Measurements from ENCODE around the gene RPL22.
"Not testable (repeated sequence)": the region's sequence is repeated elsewhere in the genome, so short reads cannot be mapped to it uniquely, and the experiment has no call there.

RPL22 gene

DNA sequence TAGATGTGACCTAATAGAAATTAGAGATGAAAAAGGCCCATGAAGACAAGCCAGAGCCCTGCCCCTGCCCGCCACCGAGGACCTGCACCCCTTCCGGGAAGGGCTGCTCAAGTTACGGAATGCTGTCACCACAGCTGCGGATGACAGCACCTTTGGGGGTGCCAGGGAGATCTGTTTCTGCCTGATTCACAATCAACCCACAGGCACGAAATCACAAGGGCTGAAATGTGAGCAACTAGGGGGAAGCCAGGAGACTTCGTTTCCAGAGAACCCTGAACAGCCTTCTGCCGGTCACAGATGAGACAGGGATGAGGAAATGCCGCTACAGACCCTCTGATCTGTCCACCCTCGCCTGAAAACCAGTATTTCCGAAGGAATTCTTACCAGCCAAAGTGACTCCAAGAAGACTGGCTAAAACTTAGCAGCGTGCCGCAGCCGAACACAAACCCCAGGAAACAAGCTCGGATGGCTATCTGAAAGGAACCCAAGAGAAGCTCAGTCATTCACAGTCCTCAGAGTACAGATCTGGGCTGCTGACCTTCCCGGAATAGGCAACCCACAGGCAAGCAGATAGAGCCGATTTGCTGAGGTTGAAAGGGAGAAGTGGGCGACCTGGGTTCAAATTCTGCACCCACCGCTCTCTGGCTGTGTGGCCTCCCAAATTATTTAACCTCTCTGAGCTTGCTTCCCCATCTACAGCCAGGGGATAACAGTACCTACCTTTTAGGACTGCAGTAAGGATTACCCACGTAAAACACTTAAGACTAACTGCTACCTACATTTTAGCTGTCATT lies 35.3 kb upstream of the RPL22 start:
- DNase-seq (ENCODE audit: low read depth in 1 of 2, low spot score in 1 of 2): no peak

DNA sequence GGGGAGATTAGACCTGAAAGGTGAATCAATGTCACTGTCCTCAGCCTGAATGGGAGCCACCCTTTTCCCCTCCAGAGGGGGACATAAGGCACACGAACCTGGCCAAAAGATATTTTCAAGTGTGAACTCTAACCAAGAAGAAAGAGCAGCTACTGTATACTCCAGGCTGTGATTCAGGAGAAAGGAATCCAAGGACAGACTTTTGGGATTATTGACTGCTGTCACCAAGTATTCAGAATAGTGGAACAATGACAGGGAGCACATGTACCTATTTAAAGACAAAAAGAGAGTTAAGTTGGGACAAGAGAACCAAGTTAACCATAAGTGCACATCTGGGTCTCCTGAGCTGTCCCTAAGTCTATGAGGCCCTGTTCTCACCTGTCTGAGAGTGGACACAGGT lies 34.0 kb upstream of the RPL22 start:
- DNase-seq (ENCODE audit: low read depth in 1 of 2, low spot score in 1 of 2): no peak

DNA sequence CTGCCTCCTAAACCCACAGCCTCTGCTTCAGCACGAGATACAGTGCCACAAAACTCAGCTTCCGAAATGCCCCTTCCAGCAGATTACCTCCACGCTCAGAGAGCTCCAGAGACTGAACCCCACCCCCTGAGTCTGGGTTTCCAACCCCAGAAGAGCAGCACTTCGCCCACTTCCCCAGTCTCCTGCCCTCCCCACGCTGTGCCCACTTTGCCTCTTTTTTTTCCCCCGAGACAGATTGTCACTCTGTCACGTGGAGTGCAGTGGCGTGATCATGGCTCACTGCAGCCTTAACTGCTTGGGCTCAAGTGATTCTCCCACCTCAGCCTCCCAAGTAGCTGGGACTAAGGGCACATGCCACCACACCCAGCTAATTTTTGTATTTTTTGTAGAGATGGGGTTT lies 26.3 kb upstream of the RPL22 start:
- DNase-seq (ENCODE audit: low read depth in 1 of 2, low spot score in 1 of 2): no peak

DNA sequence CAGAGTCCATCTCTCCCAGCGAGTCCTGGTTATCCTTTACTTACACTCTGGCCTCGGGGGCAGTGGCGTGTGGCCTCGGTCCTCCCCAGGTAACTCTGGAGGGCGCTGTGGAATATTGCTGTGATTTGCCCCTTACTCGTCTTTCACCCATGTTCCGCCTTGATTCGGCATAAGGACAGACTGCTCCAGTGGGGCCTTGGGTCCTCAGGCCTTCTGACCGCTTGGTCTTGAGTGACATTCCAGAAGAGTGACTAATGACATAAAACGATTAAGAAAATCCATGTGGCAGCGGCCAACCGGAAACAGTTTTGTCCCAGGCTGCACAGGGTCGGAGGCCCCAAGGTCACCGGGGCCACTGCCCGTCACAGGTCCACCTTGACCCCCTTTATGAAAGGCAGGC lies 25.3 kb upstream of the RPL22 start:
- DNase-seq (ENCODE audit: low read depth in 1 of 2, low spot score in 1 of 2): no peak

DNA sequence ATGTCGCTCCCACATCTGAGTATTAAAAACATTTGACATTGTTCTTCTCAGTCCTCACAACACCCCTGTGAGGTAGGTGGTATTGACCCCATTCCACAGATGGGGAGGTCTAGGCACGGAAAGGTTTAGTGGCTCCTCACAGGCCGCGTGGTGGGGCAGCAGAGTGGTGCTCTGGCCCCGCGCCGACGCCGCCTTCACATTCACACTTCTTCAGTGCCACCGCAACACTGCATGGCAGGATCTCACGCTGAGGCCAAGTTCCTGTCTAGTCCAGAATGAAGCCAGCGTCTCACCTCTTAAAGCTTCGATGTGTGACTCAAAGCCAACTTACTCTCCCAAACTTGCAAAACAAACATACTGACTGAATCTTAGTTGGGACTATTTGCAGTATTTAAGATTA lies 24.2 kb upstream of the RPL22 start:
- DNase-seq (ENCODE audit: low read depth in 1 of 2, low spot score in 1 of 2): no peak

DNA sequence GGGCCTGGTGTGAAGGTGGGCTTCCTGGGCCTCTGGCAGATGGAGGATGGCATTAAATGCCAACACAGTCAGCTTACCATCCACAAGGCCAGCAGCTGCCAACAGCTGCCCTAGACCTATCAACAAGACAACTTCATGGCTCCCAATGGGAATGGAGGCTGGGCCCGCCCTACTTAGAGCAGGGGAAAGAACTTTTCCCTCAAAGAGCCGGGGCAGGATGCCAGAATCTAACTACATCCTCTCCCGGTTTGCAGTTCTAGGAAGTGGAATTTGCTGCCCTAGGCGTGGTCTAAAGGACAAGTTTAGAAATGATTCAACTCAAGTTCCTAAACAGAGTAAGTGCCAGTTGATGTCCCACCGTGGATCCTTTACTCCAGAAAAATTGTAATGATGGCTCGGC lies 23.2 kb upstream of the RPL22 start:
- DNase-seq (ENCODE audit: low read depth in 1 of 2, low spot score in 1 of 2): no peak

DNA sequence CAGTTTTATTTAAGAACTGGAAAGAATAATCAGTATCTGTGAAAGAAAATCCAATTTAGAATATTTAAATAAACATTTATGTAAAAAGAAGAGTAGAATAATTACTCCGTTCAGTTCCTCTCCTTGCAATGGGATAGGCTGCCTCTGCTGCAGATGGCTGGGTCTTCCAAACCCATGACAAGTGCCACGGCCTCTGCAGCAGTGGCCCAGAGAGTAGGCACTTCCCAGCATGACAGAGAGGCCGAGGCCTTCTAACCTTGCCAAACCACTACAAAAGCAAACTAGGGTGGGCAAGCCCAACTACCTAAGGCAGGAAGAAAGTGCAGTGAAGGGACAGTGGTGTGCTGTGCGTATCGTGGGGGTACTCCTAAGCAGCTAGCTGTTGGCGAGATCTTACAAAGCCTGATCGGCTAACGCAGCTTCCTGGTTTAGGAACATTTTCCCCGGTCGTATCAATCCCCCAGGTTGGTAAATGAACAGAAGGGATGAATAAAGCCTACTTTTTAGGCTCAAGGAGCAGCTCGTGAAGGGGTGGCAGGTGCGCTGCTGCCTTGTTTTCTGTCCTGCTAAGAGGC lies 21.9 kb upstream of the RPL22 start:
- no peak for DNase-seq (ENCODE audit: low read depth in 1 of 2, low spot score in 1 of 2)

DNA sequence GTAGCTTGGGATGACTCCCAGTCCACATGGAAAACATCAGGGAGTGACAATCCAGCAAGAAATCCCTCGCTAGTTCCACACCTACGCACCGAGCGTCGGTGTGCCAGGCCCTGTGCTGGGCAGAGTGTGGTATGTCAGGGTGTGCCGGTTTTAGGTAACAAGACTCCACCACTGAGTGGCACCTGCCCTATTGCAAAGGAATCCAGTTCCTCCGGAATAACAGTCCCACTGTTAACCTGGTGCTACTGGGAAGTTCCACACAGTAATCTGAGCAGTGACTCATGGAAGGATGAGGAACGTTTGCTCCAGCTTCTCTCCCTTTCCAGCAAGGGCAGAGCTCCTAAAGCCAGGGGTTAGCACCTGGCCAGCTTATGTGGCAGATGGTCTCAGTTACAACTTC lies 20.8 kb upstream of the RPL22 start:
- no peak for DNase-seq (ENCODE audit: low read depth in 1 of 2, low spot score in 1 of 2)

DNA sequence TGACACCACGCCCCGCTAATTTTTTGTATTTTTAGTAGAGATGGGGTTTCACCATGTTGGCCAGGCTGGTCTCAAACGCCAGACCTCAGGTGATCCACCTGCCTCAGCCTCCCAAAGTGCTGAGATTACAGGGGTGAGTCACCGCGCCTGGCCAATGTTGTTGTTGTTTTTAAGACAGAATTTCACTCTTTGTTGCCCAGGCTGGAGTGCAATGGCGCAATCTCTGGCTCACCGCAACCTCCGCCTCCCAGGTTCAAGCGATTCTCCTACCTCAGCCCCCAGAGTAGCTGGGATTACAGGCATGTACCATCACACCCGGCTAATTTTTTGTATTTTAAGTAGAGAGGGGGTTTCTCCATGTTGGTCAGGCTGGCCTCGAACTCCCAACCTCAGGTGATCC lies 20.2 kb upstream of the RPL22 start:
- DNase-seq (ENCODE audit: low read depth in 1 of 2, low spot score in 1 of 2): not testable (repeated sequence)

DNA sequence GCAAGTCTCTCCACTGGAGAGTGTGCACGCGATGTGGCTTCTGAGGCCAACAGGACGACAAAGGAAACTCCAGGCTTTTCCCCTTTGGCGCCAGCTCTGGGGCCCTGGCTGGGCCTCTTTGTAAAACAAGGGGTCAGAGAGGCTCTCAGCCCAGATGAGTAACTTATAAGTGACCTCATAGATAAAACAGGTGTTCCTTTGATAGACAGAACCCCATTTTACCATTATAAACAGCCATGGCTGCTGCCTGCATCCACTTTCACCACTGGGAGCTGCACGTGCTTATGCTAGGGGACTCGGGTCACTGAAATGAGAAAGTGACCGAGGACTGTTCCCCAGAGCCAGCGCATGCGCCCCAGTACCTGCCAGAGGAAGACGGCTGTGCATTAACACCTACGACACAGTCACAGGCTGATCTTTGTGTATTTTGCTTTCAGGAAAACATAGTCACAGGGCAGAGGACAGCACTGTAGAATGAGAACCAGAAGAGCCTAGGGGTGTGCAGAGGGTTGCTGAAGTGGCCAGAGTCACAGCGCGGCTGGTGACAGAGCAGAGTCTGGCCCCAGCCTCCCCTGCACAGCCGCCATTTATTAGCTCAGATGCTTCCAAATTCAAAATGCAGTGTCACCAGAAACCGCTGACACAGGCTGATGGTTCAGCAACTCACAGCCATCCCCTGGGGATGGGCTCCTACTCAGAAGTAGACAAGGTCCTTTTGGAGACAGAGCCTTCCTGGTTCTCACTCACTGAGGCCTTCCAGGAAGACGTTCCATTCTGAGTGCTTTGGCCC lies 19.2 kb upstream of the RPL22 start:
- no peak for DNase-seq (ENCODE audit: low read depth in 1 of 2, low spot score in 1 of 2)

DNA sequence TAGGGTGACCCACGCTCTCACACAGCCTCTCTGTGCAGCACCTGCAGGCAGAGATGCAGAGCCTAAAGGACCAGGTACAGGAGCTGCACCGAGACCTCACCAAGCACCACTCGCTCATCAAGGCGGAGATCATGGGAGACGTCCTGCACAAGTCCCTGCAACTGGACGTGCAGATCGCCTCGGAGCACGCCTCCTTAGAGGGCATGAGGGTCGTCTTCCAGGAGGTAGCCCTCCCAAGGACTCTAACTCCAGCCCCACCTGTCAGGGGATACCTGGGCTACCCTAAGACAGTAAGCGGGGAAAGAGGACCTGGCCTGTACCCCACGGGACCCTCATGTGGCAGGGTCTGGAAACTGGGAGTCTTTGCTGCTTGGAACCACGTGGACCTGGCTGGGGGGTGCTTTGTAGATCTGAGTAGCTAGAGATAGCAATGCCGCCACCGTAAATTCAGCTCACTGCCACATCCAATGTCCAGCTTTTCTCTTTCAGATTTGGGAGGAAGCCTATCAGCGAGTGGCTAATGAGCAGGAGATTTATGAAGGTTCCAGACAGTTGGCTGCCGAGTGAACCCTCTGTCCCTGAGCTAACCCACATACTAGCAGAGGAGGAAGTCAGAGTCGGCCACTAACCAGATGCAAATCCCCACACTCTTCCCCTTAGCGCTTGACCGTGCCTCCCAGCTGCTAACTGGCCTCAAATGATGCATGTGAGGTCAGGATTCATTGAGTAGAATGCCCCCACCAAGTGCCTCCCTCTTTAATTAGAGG lies 13.0 kb upstream of the RPL22 start:
- no peak for DNase-seq (ENCODE audit: low read depth in 1 of 2, low spot score in 1 of 2)

DNA sequence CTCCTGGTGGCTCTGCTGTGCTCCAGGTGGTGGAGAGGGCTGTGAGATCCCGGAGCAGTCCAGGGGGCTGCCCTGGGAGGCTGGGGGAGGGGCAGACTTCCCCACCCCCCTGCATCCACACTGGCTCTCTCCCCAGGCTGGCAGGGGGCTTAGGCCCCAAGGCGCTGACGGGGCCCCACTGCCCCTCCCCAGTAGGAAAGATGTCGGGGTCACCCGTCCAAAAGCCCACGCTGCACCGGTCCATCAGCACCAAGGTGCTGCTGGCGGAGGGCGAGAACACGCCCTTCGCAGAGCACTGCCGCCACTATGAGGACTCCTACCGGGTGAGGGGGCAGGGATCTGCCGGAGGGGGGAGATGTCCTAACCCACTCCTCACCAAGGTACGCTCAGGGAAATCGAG lies 12.3 kb upstream of the RPL22 start:
- DNase-seq (ENCODE audit: low read depth in 1 of 2, low spot score in 1 of 2): no peak

DNA sequence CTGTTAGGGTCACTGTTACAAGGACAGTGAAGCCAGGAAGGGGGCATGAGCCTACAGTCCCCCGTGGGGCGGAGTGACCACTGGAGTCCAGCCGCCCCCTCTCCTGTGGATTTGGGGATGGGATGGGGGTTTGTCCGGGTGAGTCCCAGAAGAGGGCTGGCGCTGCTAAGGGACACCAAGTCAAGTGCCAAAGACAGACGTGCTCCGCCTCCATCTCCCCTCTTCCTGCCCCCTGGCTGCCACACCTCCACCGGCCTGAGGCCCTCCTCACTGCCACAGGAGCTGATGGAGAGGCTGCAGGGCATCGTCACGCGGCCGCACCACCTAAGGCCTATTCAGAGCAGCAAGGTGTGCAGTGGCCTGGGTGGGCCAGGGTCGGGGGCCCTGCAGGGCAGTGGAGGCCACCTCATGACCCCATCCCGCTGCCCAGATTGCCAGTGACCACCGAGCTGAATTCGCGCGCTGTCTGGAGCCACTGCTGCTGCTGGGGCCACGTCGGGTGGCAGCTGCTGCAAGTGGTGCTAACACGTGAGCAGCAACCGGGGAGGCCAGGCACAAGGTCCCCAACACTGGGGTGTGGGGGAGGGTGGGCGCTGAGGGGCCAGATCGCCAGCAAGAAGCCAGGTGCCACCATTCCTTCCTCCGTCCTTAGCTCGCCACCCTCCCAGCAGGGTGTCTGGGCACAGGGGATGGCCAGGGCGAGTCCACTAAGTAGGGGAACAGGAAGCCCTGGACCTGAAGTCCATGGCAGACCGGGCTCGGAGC lies 11.4 kb upstream of the RPL22 start:
- DNase-seq (ENCODE audit: low read depth in 1 of 2, low spot score in 1 of 2): no peak

DNA sequence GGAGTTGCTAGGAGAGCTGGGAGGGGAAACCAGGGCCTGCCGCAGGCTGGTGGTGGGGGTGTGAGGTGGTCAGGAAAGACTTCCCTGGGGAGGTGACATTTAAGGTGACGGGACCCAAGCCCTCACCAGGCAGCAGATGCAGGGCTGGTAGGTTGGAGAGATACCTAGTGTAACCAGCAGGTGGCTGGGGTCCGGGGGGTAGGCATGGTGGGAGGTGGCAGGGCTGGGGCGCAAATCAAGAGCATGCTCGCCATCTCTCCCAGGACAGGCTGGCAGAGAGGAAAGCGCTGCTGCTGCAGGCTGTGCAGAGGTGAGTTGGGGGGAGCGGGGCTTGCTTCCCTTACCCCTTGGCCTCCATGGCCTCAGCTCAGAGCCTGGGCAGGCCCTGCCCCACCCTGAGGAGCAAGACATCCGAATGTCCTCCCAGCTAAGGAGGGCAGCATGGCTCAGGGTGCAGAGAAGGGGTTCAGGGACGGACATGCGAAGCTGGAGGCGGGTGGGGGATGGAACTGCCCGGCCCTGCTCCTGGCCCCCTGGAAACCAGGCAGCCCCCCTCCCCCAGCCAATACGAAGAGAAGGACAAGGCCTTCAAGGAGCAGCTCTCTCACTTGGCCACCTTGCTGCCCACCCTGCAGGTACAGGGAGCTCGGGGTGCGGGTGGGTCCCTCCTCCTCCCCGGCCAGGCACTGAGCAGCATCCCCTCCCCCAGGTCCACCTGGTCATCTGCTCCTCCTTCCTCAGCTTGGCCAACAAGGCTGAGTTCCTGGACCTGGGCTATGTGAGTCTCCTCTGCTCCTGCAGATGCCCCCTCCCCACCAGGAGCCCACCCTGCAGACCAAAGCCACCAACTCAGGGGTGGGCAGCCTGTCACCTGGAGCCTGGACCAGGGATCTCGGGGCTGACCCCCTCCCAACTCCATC lies 10.5 kb upstream of the RPL22 start:
- DNase-seq (ENCODE audit: low read depth in 1 of 2, low spot score in 1 of 2): no peak

DNA sequence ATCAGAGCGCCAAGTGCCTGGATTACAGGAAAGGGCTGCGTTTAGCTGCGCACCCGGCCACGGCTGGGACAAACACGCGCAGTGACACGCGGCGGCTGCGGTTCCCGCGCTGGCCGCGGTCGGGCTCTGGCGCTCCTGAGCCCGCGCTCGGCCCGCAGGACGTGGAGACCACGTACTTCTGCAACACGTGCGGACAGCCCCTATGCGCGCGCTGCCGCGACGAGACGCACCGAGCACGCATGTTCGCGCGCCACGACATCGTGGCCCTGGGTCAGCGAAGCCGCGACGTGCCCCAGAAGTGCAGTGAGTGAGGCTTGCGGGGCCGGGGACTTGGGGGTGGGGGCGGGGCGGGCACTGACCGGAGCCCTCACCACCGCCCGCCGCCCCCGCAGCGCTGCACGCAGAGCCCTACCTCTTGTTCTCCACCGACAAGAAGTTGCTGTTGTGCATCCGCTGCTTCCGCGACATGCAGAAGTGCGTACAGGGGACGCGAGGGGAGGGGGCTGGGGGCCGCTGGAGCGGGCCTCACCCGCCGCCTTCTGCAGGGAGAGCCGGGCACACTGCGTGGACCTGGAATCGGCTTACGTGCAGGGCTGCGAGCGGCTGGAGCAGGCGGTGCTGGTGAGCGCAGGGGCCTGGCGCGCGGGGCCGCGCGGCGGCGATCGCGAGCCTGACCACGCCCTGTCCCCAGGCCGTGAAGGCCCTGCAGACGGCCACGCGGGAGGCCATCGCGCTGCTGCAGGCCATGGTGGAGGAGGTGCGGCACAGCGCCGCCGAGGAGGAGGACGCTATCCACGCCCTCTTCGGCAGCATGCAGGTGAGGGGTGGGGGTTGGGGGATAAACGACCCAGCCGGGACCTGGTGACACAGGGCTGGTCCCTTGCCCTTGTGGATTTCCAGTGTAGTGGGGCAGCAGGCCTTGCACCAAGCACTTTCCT lies 9.6 kb upstream of the RPL22 start:
- no peak for DNase-seq (ENCODE audit: low read depth in 1 of 2, low spot score in 1 of 2)

DNA sequence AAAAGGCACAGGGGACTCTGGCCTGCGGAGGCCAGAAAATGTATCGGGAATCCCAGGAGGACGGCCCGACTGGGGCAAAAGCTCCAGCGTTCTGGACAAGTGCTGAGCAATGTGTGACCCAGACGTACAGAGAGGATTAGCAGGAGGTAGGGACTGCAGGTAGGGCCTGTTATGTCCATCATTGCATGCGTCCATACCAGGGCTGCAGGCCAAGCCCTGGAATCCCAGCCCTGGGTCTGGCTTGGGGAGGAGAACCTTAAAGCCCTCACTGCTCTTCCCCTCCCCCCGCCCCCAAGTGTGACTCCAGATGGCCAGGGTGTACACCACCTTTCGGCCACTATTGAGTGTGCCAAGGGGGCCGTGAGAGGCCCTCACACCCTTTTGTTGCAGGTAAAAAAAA lies 8.5 kb upstream of the RPL22 start:
- no peak for DNase-seq (ENCODE audit: low read depth in 1 of 2, low spot score in 1 of 2)

DNA sequence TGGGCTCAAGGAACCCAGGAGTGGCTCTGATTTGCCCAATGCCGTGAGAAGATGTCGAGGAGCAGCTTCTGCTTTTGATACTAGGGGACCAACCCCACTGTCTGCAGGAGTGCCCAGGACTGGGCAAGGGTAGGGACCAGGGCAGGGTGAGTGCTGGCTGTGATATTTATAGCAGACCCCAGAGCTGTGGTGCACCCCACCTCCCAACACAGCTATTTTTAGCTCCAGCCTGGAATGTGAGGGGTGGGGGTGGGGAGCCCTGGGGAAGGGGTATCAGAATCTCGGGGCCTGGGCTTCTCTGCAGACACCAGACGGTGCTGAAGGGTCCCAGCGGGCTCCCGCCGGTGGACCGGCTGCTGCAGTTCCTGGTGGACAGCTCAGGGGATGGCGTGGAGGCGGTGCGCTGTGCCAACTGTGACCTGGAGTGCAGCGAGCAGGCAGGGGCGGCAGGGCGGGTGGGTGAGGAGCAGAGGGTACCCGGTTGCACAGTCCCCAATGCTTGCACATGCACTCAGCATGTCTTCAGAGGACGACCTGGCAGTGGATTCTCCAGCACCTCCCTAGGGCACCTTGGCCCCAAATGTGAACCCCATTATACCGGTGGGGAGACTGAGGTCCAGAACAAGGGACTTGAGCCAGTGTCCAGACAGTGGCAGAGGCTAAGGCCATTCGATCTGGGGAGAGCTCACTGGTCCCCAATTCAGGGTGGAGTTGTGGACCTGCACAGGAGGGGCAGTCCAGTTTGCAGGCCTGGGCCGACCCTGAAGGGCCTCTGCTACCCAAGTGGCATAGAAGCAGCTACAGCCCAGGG lies 7.9 kb upstream of the RPL22 start:
- DNase-seq (ENCODE audit: low read depth in 1 of 2, low spot score in 1 of 2): no peak

DNA sequence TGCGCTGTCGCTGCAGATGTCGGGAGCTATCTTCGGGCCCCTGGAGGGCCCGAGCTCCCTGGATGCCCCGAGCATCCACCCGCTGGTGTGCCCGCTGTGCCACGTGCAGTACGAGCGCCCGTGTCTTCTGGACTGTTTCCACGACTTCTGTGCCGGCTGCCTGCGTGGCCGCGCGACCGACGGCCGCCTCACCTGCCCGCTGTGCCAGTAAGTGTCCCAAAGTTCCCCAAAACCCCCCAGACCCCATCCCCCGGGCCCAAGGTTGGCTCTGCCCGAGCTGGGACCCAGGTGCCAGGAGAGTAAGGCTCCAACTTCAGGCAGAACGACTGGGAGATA lies 7.1 kb upstream of the RPL22 start:
- DNase-seq (ENCODE audit: low read depth in 1 of 2, low spot score in 1 of 2): no peak
